8988T (cell line): Measurements from ENCODE around the gene RIOX2.
"Not testable (repeated sequence)": the region's sequence is repeated elsewhere in the genome, so short reads cannot be mapped to it uniquely, and the experiment has no call there.

ENCODE experiments used
- DNase-seq: peaks from one replicate; pipeline ENCODE4 v3.0.0; 2011

Gene RIOX2

GRCh38 chr3:97950360-97950759 lies 21.9 kb downstream of the RIOX2 start:
- no peak for DNase-seq

DNA sequence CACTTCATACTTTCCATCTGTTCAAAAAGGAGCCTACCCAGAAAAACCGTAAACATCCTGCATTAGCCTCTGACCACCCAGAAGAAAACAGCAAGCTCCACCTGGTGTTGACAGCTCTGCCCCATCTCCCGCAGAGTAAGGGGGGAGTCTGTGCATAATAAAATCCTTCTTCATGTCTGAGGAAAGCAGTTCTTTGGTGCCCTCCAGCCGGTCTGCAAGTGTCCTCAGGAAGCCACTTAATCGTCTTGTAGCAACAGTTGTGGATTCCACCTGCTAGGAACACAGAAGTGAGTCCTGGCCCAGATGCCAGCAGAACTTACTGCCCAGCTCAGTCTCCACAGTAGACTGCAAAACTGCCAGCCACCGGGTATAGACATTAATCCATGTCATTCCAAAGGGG lies 22.5 kb downstream of the RIOX2 start:
- DNase-seq, result no peak

GRCh38 chr3:97949110-97949485 lies 23.1 kb downstream of the RIOX2 start:
- DNase-seq, result no peak

GRCh38 chr3:97948351-97949109 lies 23.7 kb downstream of the RIOX2 start:
- no peak for DNase-seq

GRCh38 chr3:97942801-97943546 lies 29.3 kb downstream of the RIOX2 start:
- DNase-seq, result no peak

- DNase-seq, result no peak
Observed at GRCh38 chr3:97940034-97940433, 32.2 kb downstream of the RIOX2 start.

DNA sequence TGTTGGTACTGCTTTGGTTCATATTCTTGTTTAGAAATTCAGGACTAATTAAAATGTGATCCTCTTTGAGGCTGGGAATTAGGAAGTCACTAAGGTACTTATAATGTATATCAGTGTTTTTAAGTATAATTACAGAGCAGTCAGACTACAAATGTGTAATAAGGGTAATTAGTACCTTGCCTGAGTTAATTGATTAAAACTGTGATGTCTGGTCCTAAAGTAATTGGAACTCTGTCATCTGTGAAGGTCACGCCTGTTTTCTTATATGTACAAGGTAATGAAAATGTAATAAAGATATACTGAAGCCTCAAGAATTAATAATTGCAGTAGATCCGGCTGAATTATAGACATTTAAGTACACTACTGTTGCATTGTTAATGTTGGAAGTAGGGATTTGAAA lies 32.8 kb downstream of the RIOX2 start:
- no peak for DNase-seq

DNA sequence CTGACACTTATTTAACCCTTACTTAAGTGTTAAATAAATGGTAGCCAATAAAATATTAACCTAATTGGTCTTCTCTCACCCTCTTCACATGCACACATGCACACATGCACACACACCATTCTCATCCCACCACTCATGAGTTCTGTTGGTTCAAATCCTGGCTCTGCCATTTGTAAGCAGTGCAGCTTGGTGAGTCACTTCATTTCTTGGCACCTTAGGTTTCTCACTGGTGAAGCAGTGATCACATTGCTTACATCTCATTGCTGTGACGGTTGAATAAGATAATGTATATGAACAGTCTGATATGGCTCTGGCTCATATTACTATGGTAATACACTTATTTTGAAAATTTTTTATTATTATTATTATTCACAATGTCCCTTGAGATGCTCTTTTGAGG lies 33.8 kb downstream of the RIOX2 start:
- no peak for DNase-seq

DNA sequence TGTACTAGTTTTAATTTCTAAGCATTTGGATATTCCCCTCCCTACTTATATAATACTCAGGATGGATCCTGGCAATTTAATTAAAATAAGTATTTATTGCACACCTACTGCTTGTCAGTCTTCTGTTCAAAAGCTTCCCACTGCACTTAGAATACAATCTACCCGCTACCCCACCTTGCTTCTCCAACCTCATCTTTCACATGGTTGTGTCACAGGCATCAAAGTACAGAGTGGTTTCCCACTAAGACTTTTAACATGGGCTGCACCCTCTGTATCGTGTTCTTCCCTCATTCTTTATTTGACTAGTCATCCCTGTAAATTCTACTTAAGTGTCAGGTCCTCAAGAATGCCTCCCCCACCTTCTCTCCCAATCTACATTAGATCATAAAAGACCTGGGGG lies 35.0 kb downstream of the RIOX2 start:
- no peak for DNase-seq

- no peak for DNase-seq
Observed at GRCh38 chr3:97935842-97936241, 36.4 kb downstream of the RIOX2 start.

DNA sequence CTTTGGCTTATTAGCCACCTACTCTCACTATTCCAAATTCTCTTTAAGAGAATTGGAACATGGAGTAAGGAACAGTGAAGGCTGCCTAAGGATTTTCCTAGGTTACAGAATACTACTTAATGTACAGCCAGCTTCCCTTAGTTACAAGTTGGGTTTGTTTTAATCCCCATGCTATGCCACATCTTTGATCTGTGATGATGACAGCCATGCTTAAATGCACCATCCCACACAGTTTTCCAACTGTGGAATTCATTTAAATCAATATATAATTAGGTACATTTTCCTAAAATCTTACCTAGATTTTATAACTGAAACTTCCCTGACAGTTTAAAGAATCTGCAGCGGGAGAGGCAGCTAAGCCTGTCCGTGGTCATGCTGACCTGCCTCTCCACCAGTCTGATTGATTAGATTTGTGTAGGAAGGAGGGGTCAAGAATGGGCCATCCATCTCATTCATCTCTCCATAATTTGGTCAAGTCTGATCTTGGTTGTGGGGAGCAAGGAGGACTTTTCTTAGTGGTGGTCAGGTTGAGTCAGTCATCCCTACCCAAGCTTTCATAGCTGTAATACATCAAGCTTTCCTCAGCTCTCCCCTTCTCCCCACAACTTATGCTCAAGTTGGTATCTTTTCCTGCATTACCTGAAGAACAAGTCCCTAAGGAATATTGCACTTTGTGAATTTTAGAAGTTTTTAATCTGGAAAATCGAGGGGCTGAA lies 37.1 kb downstream of the RIOX2 start:
- DNase-seq, result no peak

DNA sequence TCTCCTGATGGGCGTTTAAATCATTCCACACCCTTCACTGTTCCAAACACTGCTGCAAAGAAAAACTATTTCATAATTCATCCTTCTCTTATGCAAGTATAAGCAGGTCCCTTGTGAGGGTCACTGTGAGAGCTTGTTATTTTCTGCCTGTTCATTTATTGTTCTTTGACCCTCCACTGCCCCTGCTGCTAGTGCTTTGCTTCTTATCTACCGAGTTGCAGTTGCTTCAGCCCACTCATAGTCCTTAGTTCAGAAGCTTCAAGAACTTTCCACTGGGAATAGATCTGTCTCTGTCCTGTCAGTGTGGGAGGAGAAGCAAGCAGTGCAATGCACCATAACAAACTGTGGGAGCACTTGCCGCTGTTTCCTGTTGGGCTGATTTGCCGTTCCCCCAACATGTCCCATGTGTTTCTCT lies 39.8 kb downstream of the RIOX2 start:
- no peak for DNase-seq

DNA sequence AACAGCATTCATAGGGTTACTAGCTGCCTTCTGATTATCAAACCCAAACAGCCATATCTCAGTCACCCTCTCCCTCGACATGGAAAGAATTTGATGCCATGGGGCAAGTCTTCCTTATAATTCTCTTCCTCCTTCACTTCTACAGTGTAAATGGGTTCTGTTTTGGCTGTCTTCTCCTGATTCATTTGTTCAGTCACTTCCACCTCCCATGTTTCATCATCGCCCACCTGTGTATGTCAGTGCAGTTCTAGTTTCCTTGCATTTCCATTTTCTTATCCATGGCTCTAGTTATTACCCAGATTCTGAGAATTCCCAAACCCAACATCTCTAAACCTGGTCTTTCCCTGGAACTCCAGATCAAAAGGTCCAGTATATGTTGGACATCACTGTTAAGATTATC lies 41.0 kb downstream of the RIOX2 start:
- DNase-seq, result no peak

- no peak for DNase-seq
Observed at GRCh38 chr3:97930018-97930417, 42.2 kb downstream of the RIOX2 start.

DNA sequence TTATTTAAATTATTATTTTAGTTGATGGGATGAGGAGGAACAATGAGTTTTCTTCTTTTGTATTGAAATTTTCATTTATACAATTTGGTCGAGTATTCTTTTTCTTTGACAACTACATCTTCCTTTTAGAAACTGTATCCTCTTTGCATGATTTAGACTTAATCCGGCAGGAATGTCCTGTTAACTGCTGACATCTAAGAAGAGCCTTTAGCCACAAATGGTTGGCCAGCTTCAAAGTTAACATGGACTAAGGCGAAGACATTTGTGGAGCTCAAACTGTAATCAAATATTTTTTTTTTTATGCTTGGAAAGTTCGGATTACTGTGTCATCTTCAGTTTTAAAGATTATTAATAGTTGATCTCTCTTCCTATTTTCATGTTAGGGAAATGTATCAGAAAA lies 43.2 kb downstream of the RIOX2 start:
- no peak for DNase-seq

DNA sequence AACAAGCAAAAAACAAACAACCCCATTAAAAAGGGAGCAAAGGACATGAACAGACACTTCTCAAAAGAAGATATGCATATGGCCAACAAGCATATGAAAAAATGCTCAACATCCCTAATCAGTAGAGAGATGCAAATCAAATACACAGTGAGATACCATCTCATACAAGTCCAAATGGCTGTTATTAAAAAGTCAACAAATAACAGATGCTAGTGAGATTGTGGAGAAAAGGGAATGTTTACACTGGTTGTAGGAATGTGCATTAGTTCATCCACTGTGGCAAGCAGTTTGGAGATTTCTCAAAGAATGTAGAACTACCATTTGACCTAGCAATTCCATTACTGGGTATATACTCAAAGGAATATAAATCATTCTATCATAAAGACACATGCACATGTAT lies 44.5 kb downstream of the RIOX2 start:
- no peak for DNase-seq

GRCh38 chr3:97917813-97918536 lies 54.3 kb downstream of the RIOX2 start:
- DNase-seq, result no peak

DNA sequence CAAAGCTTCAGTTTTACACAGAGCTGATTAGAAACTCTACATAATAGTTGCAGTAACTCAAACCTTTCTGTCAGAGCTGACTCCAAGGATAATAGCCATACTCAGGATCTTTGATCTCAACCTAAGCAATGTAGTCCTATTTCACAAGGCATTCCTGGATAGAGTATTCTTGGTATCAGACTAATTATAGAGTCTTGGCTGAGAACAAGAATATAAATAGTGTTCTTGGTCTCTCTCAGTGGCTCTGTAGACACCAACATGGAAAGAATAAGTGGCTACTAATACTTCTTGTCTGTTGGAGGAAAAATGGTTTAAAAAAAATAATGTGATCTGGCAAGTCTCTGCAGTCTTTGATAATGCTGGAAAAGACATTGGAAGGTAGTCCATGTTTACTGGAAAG lies 55.7 kb downstream of the RIOX2 start:
- no peak for DNase-seq

GRCh38 chr3:97914388-97914787 lies 57.8 kb downstream of the RIOX2 start:
- DNase-seq, result no peak

GRCh38 chr3:97911459-97911858 lies 60.8 kb downstream of the RIOX2 start:
- no peak for DNase-seq

- no peak for DNase-seq
Observed at GRCh38 chr3:97910931-97911351, 61.3 kb downstream of the RIOX2 start.

DNA sequence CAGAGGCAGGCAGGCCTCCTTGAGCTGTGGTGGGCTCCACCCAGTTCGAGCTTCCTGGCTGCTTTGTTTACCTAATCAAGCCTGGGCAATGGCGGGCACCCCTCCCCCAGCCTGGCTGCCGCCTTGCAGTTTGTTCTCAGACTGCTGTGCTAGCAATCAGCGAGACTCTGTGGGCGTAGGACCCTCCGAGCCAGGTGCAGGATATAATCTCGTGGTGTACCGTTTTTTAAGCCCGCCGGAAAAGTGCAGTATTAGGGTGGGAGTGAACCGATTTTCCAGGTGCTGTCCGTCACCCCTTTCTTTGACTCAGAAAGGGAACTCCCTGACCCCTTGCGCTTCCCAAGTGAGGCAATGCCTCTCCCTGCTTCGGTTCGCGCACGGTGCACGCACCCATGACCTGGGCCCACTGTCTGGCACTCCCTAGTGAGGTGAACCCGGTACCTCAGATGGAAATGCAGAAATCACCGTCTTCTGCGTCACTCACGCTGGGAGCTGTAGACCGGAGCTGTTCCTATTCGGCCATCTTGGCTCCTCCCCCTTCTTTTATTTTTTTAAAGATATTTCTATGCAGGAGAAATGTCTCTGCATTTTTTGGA lies 61.9 kb downstream of the RIOX2 start:
- DNase-seq, result not testable (repeated sequence)

DNA sequence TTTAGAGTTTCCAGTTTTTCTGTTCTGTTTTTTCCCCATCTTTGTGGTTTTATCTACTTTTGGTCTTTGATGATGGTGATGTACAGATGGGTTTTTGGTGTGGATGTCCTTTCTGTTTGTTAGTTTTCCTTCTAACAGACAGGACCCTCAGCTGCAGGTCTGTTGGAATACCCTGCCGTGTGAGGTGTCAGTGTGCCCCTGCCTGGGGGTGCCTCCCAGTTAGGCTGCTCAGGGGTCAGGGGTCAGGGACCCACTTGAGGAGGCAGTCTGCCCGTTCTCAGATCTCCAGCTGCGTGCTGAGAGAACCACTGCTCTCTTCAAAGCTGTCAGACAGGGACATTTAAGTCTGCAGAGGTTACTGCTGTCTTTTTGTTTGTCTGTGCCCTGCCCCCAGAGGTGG lies 62.4 kb downstream of the RIOX2 start:
- DNase-seq, result not testable (repeated sequence)
